IPS-18c (cell line): ENCODE data around the gene ZNF555.

Source experiments
- H3K4me3 ChIP-seq: 2 replicates; pipeline ENCODE4 v1.7.0; 2013; ENCODE audit warnings: low read depth, mild to moderate bottlenecking, low read length, moderate library complexity; ENCODE audit not compliant: insufficient read depth
- H3K9me3 ChIP-seq: one replicate; pipeline ENCODE4 v1.6.1; 2013; ENCODE audit warnings: mild to moderate bottlenecking, low read length, moderate library complexity; ENCODE audit not compliant: control insufficient read depth, insufficient read depth

ZNF555 gene

DNA sequence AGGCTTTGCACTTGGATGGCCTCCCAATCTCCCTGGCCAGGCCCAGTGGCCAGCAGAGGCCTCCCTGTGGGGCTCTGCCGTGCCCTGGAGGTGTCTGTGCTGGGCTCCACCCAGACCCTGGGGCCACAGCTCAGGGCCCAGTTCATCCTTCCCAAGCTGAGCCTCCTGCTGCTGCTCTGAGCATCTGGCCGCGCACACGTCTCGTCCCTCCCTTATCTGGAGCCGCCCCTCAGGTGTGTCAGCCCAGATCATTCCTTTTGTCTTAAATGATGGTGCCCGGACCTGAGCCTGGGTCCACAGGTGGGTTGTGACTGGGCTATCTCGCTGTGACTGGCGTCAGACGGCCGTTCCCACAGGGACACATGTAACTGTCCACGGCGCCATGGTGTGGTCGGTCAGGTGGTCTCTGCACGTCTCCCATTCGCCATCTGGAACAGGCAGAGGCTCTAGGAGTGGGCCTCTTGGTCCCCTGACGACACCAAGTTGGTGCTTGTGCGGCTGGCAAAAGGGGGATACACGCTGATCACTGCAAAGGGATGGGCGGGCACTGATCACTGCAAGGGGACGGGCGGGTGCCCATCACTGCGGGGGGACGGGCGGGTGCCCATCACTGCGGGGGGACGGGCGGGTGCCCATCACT, 35.9 kb upstream of the ZNF555 start:
- Histone ChIP-seq H3K9me3 (no peaks in the 10 kb centered on the region), H3K4me3 (no peak overlapping the region)

DNA sequence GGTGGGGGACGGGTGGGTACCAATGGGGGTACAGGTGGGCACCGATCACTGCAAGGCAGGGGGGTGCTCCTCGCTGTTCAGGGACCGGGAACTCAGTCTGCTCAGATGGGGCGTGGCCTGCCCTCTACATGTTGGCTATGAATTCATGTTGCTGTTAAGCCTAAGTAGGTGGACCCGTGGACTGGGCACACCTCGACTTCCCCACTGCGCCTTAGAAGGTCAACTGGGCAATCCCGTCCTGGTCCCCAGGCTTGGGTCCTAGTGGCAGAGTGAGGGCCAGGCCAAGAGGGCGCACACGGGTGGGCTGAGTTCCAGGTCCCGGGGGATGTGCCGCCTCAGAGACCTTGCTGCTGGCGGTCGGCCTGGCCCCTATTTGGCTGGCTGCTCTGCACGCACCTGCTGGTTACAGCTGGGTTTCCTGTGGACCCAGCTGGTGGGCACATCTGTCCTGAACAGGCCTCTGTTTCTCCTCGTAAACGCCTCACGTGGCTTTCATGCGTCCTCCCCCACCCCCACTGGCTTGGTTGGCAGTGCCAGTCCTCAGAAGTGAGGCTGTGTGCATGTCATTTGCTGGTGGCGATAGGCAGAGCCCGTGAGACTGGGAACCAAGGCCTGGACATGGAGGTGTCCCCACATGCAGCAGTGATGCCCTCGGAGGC, 35.2 kb upstream of the ZNF555 start:
- H3K4me3 ChIP-seq = no peak overlapping the region

DNA sequence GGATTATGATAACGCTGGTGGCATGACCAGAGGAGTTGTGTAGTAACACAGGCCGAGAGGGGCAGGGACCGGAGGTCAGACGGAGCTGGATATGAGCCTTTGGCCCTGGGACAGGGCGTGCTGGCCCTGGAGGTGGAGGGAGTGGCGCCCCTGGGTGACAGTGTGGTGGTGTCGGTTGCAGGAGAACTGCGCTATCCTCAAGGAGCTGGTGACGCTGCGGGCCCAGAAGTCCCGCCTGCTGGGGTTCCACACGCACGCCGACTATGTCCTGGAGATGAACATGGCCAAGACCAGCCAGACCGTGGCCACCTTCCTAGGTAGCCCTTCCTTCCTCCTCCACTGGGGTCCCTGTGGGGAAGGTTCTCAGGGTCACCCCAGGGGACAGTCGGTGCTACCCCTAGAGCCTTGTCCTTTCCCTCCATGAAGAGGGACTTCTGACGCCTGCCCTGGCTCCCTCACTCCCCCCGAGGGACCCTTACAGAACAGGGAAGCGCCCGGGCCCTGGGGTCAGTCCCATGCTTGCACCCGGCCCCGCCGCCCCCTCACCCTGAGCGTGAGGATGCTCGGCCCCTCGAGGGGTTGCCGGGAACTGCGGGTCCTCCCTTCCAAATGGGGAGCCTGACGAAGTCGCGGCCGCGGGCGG, 34.4 kb upstream of the ZNF555 start:
- Histone ChIP-seq H3K4me3 (no peak overlapping the region), H3K9me3 (no peaks in the 10 kb centered on the region)

More for the DNA sequence above, 35.2 kb upstream of the ZNF555 start:
- H3K9me3 ChIP-seq = no peaks in the 10 kb centered on the region

DNA sequence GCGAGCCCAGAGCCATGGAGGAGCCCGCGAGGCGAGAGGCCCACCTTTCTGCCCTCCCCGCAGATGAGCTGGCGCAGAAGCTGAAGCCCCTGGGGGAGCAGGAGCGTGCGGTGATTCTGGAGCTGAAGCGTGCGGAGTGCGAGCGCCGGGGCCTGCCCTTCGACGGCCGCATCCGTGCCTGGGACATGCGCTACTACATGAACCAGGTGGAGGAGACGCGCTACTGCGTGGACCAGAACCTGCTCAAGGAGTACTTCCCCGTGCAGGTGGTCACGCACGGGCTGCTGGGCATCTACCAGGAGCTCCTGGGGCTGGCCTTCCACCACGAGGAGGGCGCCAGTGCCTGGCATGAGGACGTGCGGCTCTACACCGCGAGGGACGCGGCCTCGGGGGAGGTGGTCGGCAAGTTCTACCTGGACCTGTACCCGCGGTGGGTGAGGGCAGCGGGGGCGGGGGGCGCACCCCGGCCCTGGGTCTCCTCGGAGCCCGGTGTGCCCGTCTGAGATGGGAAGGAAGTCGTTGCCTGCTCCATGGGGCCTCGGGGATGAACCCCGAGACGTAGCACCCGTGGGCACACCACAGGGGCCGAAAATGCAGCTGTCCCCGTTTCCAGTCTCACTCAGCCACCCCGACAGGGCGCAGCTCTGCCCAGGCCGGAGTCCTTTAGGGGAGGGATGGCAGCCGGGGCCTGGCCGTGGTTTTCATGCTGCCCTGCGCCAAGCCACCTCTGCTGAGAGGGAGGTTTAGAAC, 33.7 kb upstream of the ZNF555 start:
- H3K4me3 ChIP-seq = no peak overlapping the region
- no peaks in the 10 kb centered on the region for H3K9me3 ChIP-seq

DNA sequence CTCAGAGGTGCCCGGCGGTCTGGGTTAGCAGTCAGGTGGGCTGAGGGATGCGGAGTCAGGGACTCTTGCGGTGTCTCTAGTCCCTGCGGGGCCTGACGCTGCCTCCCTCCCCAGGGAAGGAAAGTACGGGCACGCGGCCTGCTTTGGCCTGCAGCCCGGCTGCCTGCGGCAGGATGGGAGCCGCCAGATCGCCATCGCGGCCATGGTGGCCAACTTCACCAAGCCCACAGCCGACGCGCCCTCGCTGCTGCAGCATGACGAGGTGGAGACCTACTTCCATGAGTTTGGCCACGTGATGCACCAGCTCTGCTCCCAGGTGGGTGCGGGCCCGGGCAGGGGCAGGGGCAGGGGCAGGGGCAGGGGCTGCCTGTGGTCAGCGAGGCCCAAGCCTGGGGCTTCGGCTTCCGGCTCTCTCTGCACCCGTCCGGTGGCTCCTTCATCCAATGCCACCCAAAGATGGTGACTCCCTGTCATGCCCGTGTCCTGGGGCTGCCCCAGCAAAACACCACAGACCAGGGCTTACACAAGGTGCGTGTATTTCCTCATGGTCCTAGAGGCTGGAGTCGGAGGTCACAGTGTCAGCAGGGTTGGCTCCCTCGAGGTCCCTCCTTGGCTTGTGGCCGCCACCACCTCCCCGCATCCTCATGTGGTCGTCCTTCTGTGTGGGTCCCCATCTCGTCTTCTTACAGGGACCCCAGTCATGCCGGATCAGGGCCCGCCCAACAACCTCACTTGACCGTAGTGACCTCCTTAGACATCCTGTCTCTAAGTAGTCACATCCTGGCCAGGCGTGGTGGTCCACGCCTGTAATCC, 32.9 kb upstream of the ZNF555 start:
- H3K9me3 ChIP-seq = no peaks in the 10 kb centered on the region
- no peak overlapping the region for H3K4me3 ChIP-seq

DNA sequence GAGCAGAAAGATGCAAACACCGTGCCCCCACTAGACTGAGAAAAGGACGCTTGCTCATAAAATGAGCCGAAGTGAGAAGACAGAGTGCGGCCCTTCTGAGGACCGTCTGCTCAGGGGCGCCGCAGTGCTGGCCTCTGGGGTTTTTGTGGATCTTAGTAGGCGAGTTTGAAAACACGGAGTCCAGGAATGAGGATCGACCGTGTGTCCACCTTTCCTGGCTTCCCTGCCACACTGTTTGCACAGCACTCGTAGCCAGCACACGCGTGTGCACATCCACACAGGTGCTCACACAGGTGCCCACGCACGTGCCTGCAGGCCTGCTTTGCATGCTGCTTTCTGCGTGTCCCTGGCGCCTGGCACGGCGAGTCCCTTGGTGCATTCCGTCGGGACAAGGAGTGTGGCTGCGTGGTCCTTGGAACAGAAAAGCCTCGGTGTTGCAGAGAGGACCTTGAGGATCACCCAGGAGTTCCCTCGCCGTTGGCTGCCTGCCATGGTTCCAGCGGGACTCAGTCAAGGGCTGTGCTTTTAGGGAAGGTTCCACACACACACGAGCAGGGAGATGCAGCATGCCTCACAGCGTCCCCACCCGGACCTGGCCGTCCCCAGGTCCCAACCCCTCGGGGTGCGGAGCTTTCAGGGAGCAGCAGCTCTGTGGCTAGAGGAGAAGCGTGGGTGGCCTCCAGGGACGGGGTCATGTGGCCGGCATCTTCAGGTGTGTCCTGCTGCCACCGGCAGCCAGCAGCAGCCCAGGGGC, 31.7 kb upstream of the ZNF555 start:
- H3K9me3 ChIP-seq = no peaks in the 10 kb centered on the region
- H3K4me3 ChIP-seq = no peak overlapping the region

DNA sequence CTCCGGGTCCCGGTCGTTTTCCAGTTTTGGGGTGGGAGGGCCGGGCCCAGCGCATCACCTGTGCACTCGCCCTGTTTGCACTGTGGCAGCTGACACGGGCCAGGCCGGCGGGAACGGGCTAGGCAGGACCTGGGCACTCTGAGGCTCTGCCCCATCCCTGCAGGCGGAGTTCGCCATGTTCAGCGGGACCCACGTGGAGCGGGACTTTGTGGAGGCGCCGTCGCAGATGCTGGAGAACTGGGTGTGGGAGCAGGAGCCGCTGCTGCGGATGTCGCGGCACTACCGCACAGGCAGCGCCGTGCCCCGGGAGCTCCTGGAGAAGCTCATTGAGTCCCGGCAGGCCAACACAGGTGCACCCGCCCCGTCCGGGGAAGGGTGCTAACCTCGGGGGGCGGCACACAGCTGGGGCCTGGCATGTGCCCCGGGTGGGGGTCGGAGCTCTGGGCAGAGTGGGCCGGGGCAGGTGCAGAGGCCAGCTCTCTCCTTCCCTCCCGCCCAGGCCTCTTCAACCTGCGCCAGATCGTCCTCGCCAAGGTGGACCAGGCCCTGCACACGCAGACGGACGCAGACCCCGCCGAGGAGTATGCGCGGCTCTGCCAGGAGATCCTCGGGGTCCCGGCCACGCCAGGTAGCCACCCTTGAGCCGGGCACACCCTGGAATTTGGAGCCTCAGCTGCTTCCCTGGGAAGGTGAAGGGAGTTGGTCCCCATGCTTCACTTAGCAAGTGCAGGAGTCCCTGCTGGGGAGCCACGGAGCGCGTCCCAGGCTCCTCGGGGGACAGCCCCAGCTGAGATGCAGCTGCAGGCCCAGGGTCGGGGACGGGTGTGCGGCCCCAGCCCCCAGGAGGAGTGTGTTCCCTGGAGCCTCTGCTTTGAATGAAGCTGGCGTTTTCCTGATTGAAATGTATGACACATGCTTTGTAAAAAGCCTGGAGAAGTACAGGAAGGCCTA, 30.9 kb upstream of the ZNF555 start:
- Histone ChIP-seq H3K9me3 (no peaks in the 10 kb centered on the region), H3K4me3 (no peak overlapping the region)

DNA sequence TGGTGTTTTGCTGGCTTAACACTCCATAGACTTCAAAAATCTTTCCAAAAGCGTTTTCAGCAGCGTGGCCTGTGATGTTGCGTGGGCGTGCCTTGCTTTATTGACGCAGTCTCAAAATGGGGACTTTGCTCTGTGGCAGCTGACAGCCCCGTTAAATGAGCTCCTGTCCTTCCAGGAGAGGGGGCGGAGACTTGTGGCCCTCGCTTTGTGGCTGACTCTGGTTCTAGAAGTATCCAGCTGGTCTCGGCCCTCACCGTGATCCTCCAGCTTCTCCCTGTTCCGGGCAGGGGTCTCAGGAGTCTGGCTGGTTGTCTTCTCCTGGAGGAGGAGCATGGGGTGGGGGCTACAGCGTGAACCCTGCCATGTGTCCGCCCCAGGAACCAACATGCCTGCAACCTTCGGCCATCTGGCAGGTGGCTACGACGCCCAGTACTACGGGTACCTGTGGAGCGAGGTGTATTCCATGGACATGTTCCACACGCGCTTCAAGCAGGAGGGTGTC, 30.0 kb upstream of the ZNF555 start:
- Histone ChIP-seq H3K9me3 (no peaks in the 10 kb centered on the region), H3K4me3 (no peak overlapping the region)

DNA sequence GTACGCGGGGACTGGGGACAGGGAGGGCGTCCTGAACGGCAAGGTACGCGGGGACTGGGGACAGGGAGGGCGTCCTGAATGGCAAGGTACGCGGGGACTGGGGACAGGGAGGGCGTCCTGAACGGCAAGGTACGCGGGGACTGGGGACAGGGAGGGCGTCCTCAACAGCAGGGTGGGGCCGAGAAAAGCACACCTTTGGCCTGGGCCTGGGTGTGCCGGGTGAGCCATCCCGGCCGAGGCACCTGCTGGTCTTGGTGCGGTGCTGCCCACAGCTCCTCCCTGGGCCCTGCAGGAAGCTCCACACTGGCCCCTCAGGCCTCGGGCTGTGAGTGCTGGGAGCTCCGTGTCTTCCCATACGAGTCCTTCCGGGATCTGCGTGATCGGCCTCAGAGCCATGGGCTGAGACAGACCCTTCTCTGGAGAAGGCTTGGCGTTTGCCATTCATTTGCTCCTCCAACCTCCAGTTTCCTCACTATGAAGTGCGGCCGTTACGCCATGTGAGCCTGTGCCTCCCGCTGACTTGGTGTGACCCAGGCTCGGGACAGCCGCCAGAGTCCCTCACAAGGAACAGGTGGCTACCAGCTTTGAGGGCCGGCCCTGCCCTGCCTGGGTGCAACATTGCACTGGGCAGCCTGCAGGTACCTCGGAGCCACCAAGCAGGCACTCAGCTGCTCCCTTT, 29.4 kb upstream of the ZNF555 start:
- Histone ChIP-seq H3K9me3 (no peaks in the 10 kb centered on the region), H3K4me3 (no peak overlapping the region)

DNA sequence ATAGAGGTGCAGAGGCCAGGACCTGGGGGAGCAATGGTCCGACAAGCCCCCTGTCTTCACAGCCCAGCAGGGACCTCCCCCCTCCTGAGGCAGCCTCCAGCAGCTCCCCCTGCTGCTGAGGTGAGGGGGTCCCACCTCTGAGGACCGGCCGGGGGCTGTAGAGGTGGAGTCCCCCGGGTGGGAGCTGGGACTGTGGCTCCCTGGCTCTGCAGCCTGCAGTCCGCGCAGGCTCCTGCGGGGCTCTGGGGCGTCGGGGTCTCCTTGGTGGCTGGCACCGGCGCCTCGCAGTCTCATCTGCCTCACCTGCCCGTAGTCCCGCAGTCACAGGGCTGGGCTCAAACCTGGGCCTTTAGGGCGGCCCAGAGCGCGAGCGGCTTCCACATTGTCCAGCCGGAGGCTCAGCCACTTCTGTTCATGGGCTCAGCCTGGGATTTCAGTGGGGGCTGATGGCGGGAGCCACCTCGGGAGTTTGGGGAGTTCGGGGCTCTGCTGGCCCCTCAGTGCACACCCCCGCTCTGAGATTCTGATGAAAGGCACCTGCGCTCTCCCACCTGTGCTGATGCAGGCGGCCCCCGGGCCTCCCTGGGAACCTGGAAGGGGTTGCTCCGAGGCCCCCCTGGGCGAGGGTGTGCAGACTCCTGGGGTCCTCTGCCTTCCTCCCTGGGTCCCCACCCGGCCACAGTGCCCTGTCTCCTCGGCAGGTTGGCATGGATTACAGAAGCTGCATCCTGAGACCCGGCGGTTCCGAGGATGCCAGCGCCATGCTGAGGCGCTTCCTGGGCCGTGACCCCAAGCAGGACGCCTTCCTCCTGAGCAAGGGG, 28.7 kb upstream of the ZNF555 start:
- no peak overlapping the region for H3K4me3 ChIP-seq
- no peaks in the 10 kb centered on the region for H3K9me3 ChIP-seq

DNA sequence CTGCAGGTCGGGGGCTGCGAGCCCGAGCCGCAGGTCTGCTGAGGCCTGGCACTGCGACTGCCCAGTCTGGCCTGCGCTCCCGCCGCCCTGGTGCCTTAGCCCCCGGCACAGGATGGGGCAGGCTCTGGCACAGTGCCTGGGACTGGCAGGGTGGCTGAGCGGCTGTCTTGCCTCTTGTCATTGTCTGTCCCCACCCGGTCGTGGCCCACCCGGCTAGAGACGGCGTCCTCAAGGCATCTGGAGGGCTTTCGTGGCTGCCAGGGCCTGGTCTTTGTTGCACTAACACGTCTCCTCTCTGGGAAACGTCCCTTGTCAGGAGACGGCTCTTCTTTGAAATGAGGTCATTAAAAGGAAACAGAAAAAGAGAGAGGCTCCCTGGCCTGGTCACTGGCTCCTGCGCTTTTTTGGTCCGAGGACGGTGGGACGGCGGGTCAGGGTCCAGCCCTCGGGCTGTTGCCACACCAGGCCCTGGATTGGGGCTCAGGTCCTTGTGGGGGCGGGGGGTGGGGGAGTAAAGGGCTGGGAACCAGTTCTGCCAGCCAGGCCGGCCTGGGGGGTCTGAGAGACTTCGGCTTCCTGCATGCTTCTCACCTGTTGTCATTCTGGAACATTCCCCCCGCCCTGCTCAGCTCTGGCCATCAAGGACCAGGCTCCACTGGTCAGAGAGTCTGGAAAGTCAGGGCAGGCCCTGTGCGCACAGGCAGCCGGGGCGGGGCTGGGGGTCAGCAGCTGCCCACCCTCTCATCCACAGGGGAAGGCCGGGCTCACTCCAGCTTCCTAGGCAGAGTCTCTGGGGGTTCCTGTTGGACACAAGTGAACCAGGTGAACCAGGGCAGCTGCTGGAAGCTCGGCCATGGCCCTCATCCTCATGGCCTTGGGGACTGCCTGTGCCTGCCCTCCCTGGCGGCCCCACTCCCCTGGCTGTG, 27.8 kb upstream of the ZNF555 start:
- Histone ChIP-seq H3K9me3 (no peaks in the 10 kb centered on the region), H3K4me3 (no peak overlapping the region)

DNA sequence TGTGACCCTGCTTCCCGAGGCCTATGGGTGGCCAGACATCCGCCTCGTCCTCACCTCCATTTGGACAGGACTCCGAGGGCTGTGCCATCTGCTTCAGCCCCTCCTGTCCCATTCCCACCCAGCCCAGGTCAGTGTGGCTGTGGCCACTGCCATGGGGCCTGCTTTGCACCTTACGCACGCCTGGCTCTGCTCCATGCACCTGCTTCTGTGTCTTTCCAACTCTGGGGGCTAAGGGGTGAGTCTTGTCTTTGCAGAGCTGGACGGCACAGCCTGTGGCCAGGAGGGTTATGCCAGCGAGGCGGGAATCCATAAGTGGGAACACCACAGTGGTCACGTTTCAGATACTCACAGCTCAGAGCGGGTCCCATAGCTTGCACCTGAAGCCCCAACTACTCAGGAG, 26.8 kb upstream of the ZNF555 start:
- H3K4me3 ChIP-seq = no peak overlapping the region
- no peaks in the 10 kb centered on the region for H3K9me3 ChIP-seq

DNA sequence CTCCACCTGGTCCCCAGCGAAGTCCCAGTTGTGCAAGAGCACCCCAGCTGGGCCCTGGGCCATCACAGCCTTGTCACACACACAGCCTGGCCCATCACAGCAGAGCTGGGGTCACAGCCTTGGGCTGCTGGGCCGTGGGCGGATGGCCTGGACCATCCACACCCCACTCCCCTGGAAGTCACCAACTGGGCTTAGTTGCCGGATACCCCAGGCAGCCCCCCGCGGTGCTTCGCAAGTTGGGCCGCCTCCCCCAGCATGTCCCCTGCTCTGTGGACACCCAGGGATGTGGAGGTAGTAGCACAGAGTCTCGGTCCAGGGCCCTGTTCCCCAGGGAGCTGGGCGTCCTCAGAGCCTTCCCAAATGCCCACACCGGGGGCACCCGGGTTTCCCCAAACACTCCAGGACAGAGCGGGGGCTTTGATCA, 26.1 kb upstream of the ZNF555 start:
- Histone ChIP-seq H3K4me3 (no peak overlapping the region), H3K9me3 (no peaks in the 10 kb centered on the region)
